ENCODE data around the gene TEX55.

DNA sequence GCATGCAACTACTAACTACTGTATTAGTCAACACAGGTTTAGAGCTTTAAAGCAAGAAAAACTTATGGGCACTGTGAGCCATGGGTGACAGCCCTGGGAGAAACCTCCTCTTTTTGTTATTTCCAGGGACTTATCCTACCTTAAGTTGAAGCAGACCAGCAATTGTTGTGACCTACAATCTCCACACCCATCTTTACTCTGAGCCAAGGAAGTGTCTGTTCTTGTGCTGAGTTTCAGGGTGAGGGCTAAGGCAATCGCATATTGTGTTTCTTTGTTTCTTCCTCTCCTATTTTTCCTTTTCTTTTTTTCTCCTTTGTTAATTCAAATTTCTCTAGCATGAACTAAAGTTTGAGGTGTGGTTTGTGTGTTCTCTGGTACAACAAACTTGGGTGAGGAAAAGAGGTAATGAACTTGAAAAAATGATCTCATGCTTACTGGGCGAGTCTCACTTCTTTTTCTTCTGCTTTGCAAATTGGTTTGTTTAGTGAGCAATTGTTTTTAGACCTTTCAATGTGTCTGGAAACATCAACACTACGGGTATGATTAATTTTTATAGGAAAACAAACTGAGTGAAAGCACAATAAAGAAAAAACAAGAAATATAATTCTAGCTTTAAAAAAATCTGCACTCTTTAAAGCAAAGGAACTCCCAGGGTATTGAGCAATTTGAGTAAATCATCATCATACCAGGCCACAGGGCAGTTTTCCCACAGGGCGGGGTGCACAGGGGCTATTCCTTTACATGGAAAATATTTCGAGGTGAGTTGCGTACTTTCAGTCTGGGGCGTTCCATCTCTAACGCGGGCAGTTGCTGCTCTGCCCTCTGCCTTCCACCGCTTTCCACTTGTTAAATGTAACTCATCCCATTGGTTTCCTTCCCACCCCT, 30.1 kb downstream of the TEX55 start:
- TF ChIP-seq, protein P1, sequence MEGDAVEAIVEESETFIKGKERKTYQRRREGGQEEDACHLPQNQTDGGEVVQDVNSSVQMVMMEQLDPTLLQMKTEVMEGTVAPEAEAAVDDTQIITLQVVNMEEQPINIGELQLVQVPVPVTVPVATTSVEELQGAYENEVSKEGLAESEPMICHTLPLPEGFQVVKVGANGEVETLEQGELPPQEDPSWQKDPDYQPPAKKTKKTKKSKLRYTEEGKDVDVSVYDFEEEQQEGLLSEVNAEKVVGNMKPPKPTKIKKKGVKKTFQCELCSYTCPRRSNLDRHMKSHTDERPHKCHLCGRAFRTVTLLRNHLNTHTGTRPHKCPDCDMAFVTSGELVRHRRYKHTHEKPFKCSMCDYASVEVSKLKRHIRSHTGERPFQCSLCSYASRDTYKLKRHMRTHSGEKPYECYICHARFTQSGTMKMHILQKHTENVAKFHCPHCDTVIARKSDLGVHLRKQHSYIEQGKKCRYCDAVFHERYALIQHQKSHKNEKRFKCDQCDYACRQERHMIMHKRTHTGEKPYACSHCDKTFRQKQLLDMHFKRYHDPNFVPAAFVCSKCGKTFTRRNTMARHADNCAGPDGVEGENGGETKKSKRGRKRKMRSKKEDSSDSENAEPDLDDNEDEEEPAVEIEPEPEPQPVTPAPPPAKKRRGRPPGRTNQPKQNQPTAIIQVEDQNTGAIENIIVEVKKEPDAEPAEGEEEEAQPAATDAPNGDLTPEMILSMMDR (IDR thresholded peaks at IDR 0.05) = no peak
- no peak for TF ChIP-seq EZH2 (IDR thresholded peaks at IDR 0.05; ENCODE audit: borderline replicate concordance, insufficient read depth, low read depth, low read length, poor library complexity, severe bottlenecking)

Measured in B cell (primary cell).